ENCODE measurements around the gene GATA6.

GRCh38 chr18:22188559-22189267, 19.3 kb downstream of the GATA6 start:
- TF ChIP-seq PRDM1 (tag by site-specific recombination; IDR thresholded peaks at IDR 0.05) (no peak), ZNF391 (tag by site-specific recombination; IDR thresholded peaks at IDR 0.05; ENCODE audit: borderline replicate concordance, low read depth) (no peak)

Data from HEK293 (cell line).